Measurements from ENCODE around the gene KIF16B. TPM values are rescaled to one million over a fixed set of nuclear protein-coding genes. Genes with fewer than 3 reads are reported as not detected.

Gene KIF16B
- total and polyA plus RNA-seq, 2 of the 8 experiments (the other 6 are each of a cell fraction or from before 2014, with no cell fraction given) = 3.0 to 9.2 TPM

DNA sequence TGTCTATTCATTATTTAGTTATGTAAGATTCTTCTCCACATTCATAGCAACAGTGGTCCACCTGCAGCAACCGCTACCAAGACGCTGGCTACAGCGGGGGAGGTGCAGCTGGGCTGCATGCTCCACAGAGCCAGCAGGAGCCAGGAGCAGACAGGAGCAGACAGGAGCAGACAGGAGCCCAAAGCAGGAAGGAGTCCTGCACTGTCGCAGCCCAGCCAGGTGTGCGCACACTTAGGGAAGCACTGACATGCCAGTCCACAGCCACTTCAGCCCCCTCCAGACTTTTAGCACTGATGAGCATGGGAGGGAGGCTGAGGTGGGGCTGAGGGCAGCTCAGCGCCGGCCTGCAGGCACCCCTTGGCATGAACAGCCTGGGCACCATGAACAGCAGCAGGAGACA, 19.6 kb downstream of the KIF16B start (continued):
- TF ChIP-seq RXRA (IDR thresholded peaks at IDR 0.05; ENCODE audit: insufficient read depth, low read depth, low read length) (no peak), SRF (IDR thresholded peaks at IDR 0.05; ENCODE audit: low read depth, low read length) (no peak)

Data from H1 (cell line).